ENCODE data around the gene NT5C1B. TPM values are rescaled to one million over a fixed set of nuclear protein-coding genes. Genes with fewer than 3 reads are reported as not detected.

The NT5C1B gene
- total and polyA plus RNA-seq, 11 donors: not detected

GRCh38 chr2:18602298-18602697 is 12.9 kb upstream of the NT5C1B start:
- DNase-seq: no peak
- intact Hi-C loops (cut with DNase I): no loop called here
- H3K9me3 ChIP-seq: no peaks in the 10 kb centered on the region
- TF ChIP-seq, protein P1, sequence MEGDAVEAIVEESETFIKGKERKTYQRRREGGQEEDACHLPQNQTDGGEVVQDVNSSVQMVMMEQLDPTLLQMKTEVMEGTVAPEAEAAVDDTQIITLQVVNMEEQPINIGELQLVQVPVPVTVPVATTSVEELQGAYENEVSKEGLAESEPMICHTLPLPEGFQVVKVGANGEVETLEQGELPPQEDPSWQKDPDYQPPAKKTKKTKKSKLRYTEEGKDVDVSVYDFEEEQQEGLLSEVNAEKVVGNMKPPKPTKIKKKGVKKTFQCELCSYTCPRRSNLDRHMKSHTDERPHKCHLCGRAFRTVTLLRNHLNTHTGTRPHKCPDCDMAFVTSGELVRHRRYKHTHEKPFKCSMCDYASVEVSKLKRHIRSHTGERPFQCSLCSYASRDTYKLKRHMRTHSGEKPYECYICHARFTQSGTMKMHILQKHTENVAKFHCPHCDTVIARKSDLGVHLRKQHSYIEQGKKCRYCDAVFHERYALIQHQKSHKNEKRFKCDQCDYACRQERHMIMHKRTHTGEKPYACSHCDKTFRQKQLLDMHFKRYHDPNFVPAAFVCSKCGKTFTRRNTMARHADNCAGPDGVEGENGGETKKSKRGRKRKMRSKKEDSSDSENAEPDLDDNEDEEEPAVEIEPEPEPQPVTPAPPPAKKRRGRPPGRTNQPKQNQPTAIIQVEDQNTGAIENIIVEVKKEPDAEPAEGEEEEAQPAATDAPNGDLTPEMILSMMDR (IDR thresholded peaks at IDR 0.05): no peak
- TF ChIP-seq POLR2A (IDR thresholded peaks at IDR 0.05): no peak
- H3K36me3 ChIP-seq: no peaks in the 10 kb centered on the region
- 82 to 89% (median 86%) methylated on average over 2 of the region's 2 CpGs for WGBS, 4 donors
- H3K4me1 ChIP-seq: peaks cover 0 to 30% (median 6%) of the 10 kb centered on the region in 12 donors
- H3K27me3 ChIP-seq: no peaks in the 10 kb centered on the region
- no peak overlapping the region for H3K27ac ChIP-seq
- no peak overlapping the region for H3K4me3 ChIP-seq
- no peak for ATAC-seq

GRCh38 chr2:18600255-18600613 is 10.9 kb upstream of the NT5C1B start:
- no peak for TF ChIP-seq POLR2A (IDR thresholded peaks at IDR 0.05)
- TF ChIP-seq, protein P1 (IDR thresholded peaks at IDR 0.05): no peak
- Histone ChIP-seq H3K27me3 (no peaks in the 10 kb centered on the region), H3K27ac (peak overlapping the region in 5 of 12 donors; percentile 18 to 44 (median 33)), H3K9me3 (no peaks in the 10 kb centered on the region), H3K36me3 (no peaks in the 10 kb centered on the region), H3K4me3 (no peak overlapping the region), H3K4me1 (peaks cover 0 to 37% (median 9%) of the 10 kb centered on the region in 12 donors)
- intact Hi-C loops (cut with DNase I): no loop called here
- DNase-seq (no peak), ATAC-seq (no peak)
- WGBS, 4 donors: 43 to 90% (median 83%) methylated on average over 2 of the region's 2 CpGs

- Histone ChIP-seq H3K36me3 (no peaks in the 10 kb centered on the region), H3K27me3 (no peaks in the 10 kb centered on the region), H3K4me1 (peaks cover 0 to 37% (median 9%) of the 10 kb centered on the region in 12 donors), H3K9me3 (no peaks in the 10 kb centered on the region), H3K27ac (peak overlapping the region in 7 of 12 donors; percentile 10 to 53 (median 39)), H3K4me3 (no peak overlapping the region)
- TF ChIP-seq, protein P1 (IDR thresholded peaks at IDR 0.05): no peak
- no peak for TF ChIP-seq POLR2A (IDR thresholded peaks at IDR 0.05)
- intact Hi-C loops (cut with DNase I): no loop called here
- DNase-seq (no peak), ATAC-seq (peak; percentile 32 to 66 (median 48))
- 37 to 49% (median 41%) methylated on average over 2 of the region's 2 CpGs for WGBS, 4 donors
Observed at GRCh38 chr2:18599509-18600254, 10.3 kb upstream of the NT5C1B start.

DNA sequence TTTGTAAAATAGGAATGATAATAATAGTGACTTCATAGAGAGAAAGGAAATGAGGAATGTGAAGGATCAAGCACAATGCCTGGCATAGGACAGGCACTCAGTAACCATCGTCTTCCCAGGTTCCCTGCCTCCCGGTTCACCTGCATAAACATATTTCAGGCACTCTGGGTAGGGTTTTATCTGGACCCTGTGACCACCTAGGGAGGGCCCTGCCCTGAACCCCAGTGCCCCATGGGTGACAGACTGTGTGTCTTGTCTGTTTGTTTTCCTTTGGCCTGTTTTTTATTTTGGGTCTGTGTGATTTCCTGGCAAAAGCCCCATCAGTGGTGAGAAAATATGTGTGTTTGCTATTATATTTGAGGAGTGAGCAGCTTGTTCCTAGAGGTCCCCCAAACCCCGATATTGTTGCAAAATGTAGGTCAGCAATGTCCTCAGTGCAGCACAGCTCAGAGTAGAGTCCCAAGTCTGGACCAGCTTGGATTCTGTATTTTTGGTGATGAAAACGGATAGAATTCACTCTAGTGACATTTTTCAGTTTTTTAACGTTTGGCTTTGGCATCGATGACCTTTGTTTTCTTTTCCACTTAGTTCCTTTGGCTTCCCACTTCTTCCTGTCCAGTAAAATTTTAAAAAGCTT is 9.6 kb upstream of the NT5C1B start:
- Histone ChIP-seq H3K9me3 (no peaks in the 10 kb centered on the region), H3K27me3 (no peaks in the 10 kb centered on the region), H3K27ac (peak overlapping the region in 8 of 12 donors; percentile 10 to 53 (median 41)), H3K4me1 (peaks cover 0 to 37% (median 9%) of the 10 kb centered on the region in 12 donors), H3K36me3 (no peaks in the 10 kb centered on the region), H3K4me3 (no peak overlapping the region)
- ATAC-seq: peak; percentile 29 to 61 (median 44)
- TF ChIP-seq, protein P1 (IDR thresholded peaks at IDR 0.05): no peak
- TF ChIP-seq POLR2A (IDR thresholded peaks at IDR 0.05): no peak
- DNase-seq: no peak
- intact Hi-C loops (cut with DNase I): no loop called here
- WGBS, 4 donors: 42 to 56% (median 47%) methylated on average over 6 of the region's 6 CpGs
